Endometrial microvascular endothelial cells (primary cell): ENCODE results near the gene CCDC85B. TPM values are rescaled to one million over a fixed set of nuclear protein-coding genes. Genes with fewer than 3 reads are reported as not detected.

Experiments used
- in situ Hi-C: cut with HindIII; loops from 2 replicates; pipeline ENCODE4 v1.10.0; 2017; ENCODE audit warnings: low sequenced_read_pairs, low pct_unique_long_range_greater_than_20kb; ENCODE audit errors: inconsistent ontology term
- total RNA-seq: library from RNA; depleted of rRNA; stranded (reverse); fragments of >200 nt; gene quantifications from one replicate; pipeline ENCODE4 v1.2.3, GENCODE V29; 2015; ENCODE audit errors: inconsistent ontology term

Gene CCDC85B
- total RNA-seq, 1 donor from 2014 or later: 133 TPM

- in situ Hi-C loops: no loop called here
These were observed 8.3 kb downstream of the CCDC85B start for GRCh38 chr11:65898656-65899355.

GRCh38 chr11:65899356-65900124 is 9.1 kb downstream of the CCDC85B start:
- in situ Hi-C loops: no loop called here

- in situ Hi-C loops: no loop called here
These were observed 9.8 kb downstream of the CCDC85B start, which contains the start of gene FOSL1 for GRCh38 chr11:65900125-65900898. TSS of gene FOSL1 (minus strand) at chr11:65900388. CDS start at chr11:65900339, 49 bp downstream.

GRCh38 chr11:65900899-65901180 is 10.4 kb downstream of the CCDC85B start:
- in situ Hi-C loops: no loop called here

- in situ Hi-C loops: no loop called here
These were observed 12.6 kb downstream of the CCDC85B start for GRCh38 chr11:65903068-65903481.

GRCh38 chr11:65903715-65904114 is 13.2 kb downstream of the CCDC85B start:
- in situ Hi-C loops: no loop called here

- in situ Hi-C loops: no loop called here
These were observed 16.1 kb downstream of the CCDC85B start for GRCh38 chr11:65906602-65907001.

GRCh38 chr11:65907878-65908277 is 17.4 kb downstream of the CCDC85B start:
- in situ Hi-C loops: no loop called here

GRCh38 chr11:65911682-65912568 is 21.5 kb downstream of the CCDC85B start:
- in situ Hi-C loops: no loop called here

GRCh38 chr11:65912845-65913244 is 22.4 kb downstream of the CCDC85B start:
- in situ Hi-C loops: no loop called here

- in situ Hi-C loops: no loop called here
These were observed 24.8 kb downstream of the CCDC85B start for GRCh38 chr11:65915101-65915820.

GRCh38 chr11:65915821-65916251 is 25.4 kb downstream of the CCDC85B start:
- in situ Hi-C loops: no loop called here

- in situ Hi-C loops: no loop called here
These were observed 25.9 kb downstream of the CCDC85B start for GRCh38 chr11:65916391-65916790.

- in situ Hi-C loops: no loop called here
These were observed 26.6 kb downstream of the CCDC85B start for GRCh38 chr11:65917077-65917433.

- in situ Hi-C loops: no loop called here
These were observed 27.1 kb downstream of the CCDC85B start for GRCh38 chr11:65917434-65918210.

GRCh38 chr11:65918211-65919140 is 28.0 kb downstream of the CCDC85B start, which contains the start of gene C11orf68:
TSS of gene C11orf68 (minus strand) at chr11:65919062. CDS start at chr11:65919031, 31 bp downstream.
- in situ Hi-C loops: no loop called here
